Liver (tissue), 9 donors: Measurements from ENCODE around the gene TRIM8. TPM values are rescaled to one million over a fixed set of nuclear protein-coding genes. Genes with fewer than 3 reads are reported as not detected.

Source experiments
- DNase-seq: peaks from one replicate; pipeline ENCODE4 v3.0.0-alpha.2; 2017; ENCODE audit warnings: low spot score
- H3K27ac ChIP-seq, 2 donors: one replicate each; pipeline ENCODE4 v1.7.0; 2013; ENCODE audit warnings: inconsistent platforms in 2 of 2, low read length in 2 of 2, control low read depth in 1 of 2, low read depth in 1 of 2, mild to moderate bottlenecking in 1 of 2
- H3K27me3 ChIP-seq, 4 donors: one replicate each; pipeline versions ENCODE4 v1.6.1 to v1.7.0; 2013; ENCODE audit warnings: low read length in 3 of 4, inconsistent platforms in 1 of 4, mild to moderate bottlenecking in 1 of 4, moderate library complexity in 1 of 4; ENCODE audit not compliant: control insufficient read depth in 4 of 4, insufficient read depth in 4 of 4
- H3K36me3 ChIP-seq, 4 donors: one replicate each; pipeline versions ENCODE4 v1.6.1 to v1.7.0; 2013; ENCODE audit warnings: low read length in 3 of 4, mild to moderate bottlenecking in 3 of 4, low read depth in 1 of 4, moderate library complexity in 1 of 4; ENCODE audit not compliant: control insufficient read depth in 4 of 4, insufficient read depth in 3 of 4
- H3K4me1 ChIP-seq, 4 donors: one replicate each; pipeline versions ENCODE4 v1.6.1 to v1.7.0; 2013; ENCODE audit warnings: low read length in 3 of 4, mild to moderate bottlenecking in 3 of 4, moderate library complexity in 1 of 4; ENCODE audit not compliant: control insufficient read depth in 4 of 4, insufficient read depth in 4 of 4
- H3K4me3 ChIP-seq, 3 donors: one replicate each; pipeline versions ENCODE4 v1.6.1 to v1.7.0; 2013; ENCODE audit warnings: low read length in 3 of 3, control low read depth in 1 of 3, low read depth in 1 of 3, mild to moderate bottlenecking in 1 of 3
- H3K9ac ChIP-seq, 2 donors: one replicate each; pipeline ENCODE4 v1.7.0; 2013; ENCODE audit warnings: low read length in 2 of 2, mild to moderate bottlenecking in 2 of 2, moderate library complexity in 2 of 2, control low read depth in 1 of 2, low read depth in 1 of 2
- H3K9me3 ChIP-seq, 4 donors: one replicate each; pipeline versions ENCODE4 v1.6.1 to v1.7.0; 2013; ENCODE audit warnings: low read length in 3 of 4; ENCODE audit not compliant: control insufficient read depth in 4 of 4
- EGR1 ChIP-seq, 2 donors: IDR thresholded peaks; 2 replicates each; pipeline ENCODE4 v1.6.1; 2016 to 2018; ENCODE audit warnings: antibody characterized with exemption in 2 of 2, low read depth in 2 of 2
- FOXA1 ChIP-seq: IDR thresholded peaks from 2 replicates; pipeline ENCODE4 v1.6.1; 2016; ENCODE audit warnings: antibody characterized with exemption
- FOXA2 ChIP-seq: IDR thresholded peaks from 2 replicates; pipeline ENCODE4 v1.6.1; 2016; ENCODE audit warnings: antibody characterized with exemption
- HNF4A ChIP-seq, 2 donors: conservative IDR thresholded peaks; 2 replicates each; pipeline ENCODE4 v1.6.1; 2016; ENCODE audit warnings: antibody characterized with exemption in 2 of 2, mild to moderate bottlenecking in 2 of 2
- HNF4G ChIP-seq: IDR thresholded peaks from 2 replicates; pipeline ENCODE4 v1.6.1; 2016; ENCODE audit warnings: antibody characterized with exemption
- NR2F2 ChIP-seq: IDR thresholded peaks from 2 replicates; pipeline ENCODE4 v1.6.1; 2016; ENCODE audit warnings: antibody characterized with exemption
- RAD21 ChIP-seq, 2 donors: IDR thresholded peaks; 2 replicates each; pipeline ENCODE4 v1.6.1; 2016; ENCODE audit warnings: antibody characterized with exemption in 2 of 2, mild to moderate bottlenecking in 2 of 2
- RXRA ChIP-seq, 2 donors: IDR thresholded peaks; 2 replicates each; pipeline ENCODE4 v1.6.1; 2017 to 2018; ENCODE audit warnings: antibody characterized with exemption in 2 of 2, mild to moderate bottlenecking in 1 of 2
- TAF1 ChIP-seq: conservative IDR thresholded peaks from 2 replicates; pipeline ENCODE4 v1.6.1; 2016; ENCODE audit warnings: antibody characterized with exemption, mild to moderate bottlenecking
- YY1 ChIP-seq: IDR thresholded peaks from 2 replicates; pipeline ENCODE4 v1.6.1; 2016; ENCODE audit warnings: antibody characterized with exemption, mild to moderate bottlenecking
- WGBS: extraction: QIAGEN DNeasy Blood & Tissue Kit; methylation state at CpG from one replicate; pipeline ENCODE4 v1.1.7; 2013; 5-methylcytosine and 5-hydroxymethylcytosine counted together
- polyA plus RNA-seq, 2 donors: library from polyadenylated mRNA; stranded (reverse) in 1 of 2; unstranded in 1 of 2; fragments of 200-250 nt in 1 of 2; fragments of >200 nt in 1 of 2; fragmentation: Nextera tagmentation in 1 of 2; extraction: Ambion mirVana in 1 of 2; gene quantifications; one replicate each; pipeline versions ENCODE4 v1.2.1 to v1.2.3, GENCODE V29; 2013 to 2015
- total RNA-seq, 2 donors: library from RNA; depleted of rRNA; stranded (reverse); fragments of >200 nt; gene quantifications; one replicate each; pipeline ENCODE4 v1.2.3, GENCODE V29; 2014
- TF ChIP-seq, protein P1 (sequence below): IDR thresholded peaks from 2 replicates; pipeline ENCODE4 v1.6.1; 2016; ENCODE audit warnings: antibody characterized with exemption, mild to moderate bottlenecking
- TF ChIP-seq, protein P2 (sequence below): fragments of 150-350 bp; IDR thresholded peaks from 2 replicates; pipeline ENCODE4 v1.5.1; 2017; ENCODE audit warnings: improper control_type of control experiment, low read depth, low read length; ENCODE audit not compliant: missing input control
- TF ChIP-seq, protein P3 (sequence below): IDR thresholded peaks from 2 replicates; pipeline ENCODE4 v1.6.1; 2016; ENCODE audit warnings: antibody characterized with exemption
- TF ChIP-seq, protein P4 (sequence below): IDR thresholded peaks from 2 replicates; pipeline ENCODE4 v1.6.1; 2016; ENCODE audit warnings: antibody characterized with exemption
- TF ChIP-seq, protein P5 (sequence below): IDR thresholded peaks from 2 replicates; pipeline ENCODE4 v1.6.1; 2016; ENCODE audit warnings: antibody characterized with exemption
- donor health status: healthy.
- donor health status: healthy.
- donor health status: healthy.
- donor health status: healthy.
- donor health status: healthy.

The TRIM8 gene
- total and polyA plus RNA-seq, 4 donors: 15.8 to 45.3 (median 30.6) TPM

DNA sequence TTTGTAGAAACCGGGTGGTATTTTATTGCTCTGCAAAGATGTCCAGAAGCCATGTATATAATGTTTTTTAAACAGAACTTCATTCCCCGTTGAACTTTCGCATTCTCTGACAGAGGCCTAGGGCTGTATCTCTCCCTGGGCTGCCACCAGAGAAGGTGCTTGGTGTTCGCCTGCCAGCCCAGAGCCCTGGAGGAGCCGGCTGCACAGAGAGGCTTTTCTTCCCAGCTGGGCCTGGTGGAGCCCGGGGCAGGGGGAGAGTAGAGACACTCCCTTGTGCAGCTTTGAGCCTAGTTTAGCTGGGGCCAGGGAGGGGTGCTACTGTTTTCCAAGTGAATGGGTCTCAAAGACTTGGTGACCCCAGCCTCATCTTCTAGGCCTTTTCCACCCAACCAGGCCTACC is 13.6 kb upstream of the TRIM8 start:
- Histone ChIP-seq H3K4me1 (peaks cover 15 to 31% (median 19%) of the 10 kb centered on the region in 4 donors), H3K4me3 (no peak overlapping the region), H3K9ac (no peak overlapping the region), H3K27ac (no peak overlapping the region), H3K27me3 (no peaks in the 10 kb centered on the region), H3K36me3 (peaks cover 0 to 9% (median 0%) of the 10 kb centered on the region in 4 donors), H3K9me3 (no peaks in the 10 kb centered on the region)
- WGBS: 93% methylated on average over 6 of the region's 6 CpGs
- no peak for DNase-seq
- no peak for TF ChIP-seq YY1
- TF ChIP-seq, protein P1, sequence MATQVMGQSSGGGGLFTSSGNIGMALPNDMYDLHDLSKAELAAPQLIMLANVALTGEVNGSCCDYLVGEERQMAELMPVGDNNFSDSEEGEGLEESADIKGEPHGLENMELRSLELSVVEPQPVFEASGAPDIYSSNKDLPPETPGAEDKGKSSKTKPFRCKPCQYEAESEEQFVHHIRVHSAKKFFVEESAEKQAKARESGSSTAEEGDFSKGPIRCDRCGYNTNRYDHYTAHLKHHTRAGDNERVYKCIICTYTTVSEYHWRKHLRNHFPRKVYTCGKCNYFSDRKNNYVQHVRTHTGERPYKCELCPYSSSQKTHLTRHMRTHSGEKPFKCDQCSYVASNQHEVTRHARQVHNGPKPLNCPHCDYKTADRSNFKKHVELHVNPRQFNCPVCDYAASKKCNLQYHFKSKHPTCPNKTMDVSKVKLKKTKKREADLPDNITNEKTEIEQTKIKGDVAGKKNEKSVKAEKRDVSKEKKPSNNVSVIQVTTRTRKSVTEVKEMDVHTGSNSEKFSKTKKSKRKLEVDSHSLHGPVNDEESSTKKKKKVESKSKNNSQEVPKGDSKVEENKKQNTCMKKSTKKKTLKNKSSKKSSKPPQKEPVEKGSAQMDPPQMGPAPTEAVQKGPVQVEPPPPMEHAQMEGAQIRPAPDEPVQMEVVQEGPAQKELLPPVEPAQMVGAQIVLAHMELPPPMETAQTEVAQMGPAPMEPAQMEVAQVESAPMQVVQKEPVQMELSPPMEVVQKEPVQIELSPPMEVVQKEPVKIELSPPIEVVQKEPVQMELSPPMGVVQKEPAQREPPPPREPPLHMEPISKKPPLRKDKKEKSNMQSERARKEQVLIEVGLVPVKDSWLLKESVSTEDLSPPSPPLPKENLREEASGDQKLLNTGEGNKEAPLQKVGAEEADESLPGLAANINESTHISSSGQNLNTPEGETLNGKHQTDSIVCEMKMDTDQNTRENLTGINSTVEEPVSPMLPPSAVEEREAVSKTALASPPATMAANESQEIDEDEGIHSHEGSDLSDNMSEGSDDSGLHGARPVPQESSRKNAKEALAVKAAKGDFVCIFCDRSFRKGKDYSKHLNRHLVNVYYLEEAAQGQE: no peak
- TF ChIP-seq NR2F2: no peak
- no peak for TF ChIP-seq RXRA (IDR thresholded peaks at IDR 0.05)
- TF ChIP-seq, protein P2, sequence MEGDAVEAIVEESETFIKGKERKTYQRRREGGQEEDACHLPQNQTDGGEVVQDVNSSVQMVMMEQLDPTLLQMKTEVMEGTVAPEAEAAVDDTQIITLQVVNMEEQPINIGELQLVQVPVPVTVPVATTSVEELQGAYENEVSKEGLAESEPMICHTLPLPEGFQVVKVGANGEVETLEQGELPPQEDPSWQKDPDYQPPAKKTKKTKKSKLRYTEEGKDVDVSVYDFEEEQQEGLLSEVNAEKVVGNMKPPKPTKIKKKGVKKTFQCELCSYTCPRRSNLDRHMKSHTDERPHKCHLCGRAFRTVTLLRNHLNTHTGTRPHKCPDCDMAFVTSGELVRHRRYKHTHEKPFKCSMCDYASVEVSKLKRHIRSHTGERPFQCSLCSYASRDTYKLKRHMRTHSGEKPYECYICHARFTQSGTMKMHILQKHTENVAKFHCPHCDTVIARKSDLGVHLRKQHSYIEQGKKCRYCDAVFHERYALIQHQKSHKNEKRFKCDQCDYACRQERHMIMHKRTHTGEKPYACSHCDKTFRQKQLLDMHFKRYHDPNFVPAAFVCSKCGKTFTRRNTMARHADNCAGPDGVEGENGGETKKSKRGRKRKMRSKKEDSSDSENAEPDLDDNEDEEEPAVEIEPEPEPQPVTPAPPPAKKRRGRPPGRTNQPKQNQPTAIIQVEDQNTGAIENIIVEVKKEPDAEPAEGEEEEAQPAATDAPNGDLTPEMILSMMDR: no peak
- no peak for TF ChIP-seq HNF4G
- no peak for TF ChIP-seq RAD21 (IDR thresholded peaks at IDR 0.05)
- TF ChIP-seq, protein P3, sequence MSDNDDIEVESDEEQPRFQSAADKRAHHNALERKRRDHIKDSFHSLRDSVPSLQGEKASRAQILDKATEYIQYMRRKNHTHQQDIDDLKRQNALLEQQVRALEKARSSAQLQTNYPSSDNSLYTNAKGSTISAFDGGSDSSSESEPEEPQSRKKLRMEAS: no peak
- TF ChIP-seq EGR1 (IDR thresholded peaks at IDR 0.05; ENCODE audit: low read depth in 2 of 2): no peak
- TF ChIP-seq FOXA1: no peak
- TF ChIP-seq FOXA2: no peak
- TF ChIP-seq, protein P4, sequence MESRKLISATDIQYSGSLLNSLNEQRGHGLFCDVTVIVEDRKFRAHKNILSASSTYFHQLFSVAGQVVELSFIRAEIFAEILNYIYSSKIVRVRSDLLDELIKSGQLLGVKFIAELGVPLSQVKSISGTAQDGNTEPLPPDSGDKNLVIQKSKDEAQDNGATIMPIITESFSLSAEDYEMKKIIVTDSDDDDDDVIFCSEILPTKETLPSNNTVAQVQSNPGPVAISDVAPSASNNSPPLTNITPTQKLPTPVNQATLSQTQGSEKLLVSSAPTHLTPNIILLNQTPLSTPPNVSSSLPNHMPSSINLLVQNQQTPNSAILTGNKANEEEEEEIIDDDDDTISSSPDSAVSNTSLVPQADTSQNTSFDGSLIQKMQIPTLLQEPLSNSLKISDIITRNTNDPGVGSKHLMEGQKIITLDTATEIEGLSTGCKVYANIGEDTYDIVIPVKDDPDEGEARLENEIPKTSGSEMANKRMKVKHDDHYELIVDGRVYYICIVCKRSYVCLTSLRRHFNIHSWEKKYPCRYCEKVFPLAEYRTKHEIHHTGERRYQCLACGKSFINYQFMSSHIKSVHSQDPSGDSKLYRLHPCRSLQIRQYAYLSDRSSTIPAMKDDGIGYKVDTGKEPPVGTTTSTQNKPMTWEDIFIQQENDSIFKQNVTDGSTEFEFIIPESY: no peak
- no peak for TF ChIP-seq TAF1

DNA sequence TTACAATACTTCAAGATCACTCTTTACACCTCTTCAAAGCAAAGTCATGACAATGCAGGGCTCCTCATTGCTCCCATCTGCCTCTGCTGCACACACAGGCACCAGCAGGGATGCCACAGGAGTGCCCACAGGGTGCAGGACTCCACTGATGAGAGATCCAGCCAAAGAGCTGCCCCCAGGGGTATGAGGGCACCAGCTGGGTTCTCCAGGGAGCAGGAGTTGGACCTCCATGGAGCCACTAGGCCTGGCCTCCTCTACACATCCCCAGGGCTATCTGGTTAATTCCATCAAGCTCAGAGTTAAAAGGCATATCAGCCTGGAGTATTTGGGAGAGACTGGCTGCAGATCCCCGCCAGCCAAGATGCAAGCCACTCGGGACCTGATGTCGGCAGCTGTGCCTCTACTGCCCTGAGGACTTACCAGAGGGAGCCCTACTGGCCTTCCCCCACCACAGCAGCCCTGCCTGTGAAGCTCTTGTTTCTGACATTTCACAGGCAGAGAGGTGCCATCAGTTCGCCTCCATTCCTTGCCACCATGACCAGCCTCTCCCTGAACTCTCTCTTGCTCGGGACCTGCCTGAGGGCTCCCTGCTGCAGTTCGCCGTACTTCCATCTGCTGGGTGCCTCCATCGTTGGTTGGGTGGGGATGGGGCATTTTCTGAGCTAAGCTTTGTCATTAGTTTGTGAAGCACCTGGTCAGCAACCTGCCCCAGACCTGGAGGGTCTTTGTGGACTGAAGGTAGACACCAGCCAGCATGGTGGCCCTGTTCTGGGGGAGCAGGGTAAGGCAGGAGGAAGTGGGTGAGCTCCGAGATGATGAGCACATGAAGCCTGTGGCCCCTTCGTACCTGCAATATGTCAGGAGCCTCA is 12.5 kb upstream of the TRIM8 start:
- WGBS: 90% methylated on average over 10 of the region's 10 CpGs
- Histone ChIP-seq H3K27ac (peak overlapping the region; percentile 47 to 51), H3K9me3 (no peaks in the 10 kb centered on the region), H3K4me1 (peaks cover 15 to 28% (median 19%) of the 10 kb centered on the region in 4 donors), H3K36me3 (peaks cover 0 to 9% (median 0%) of the 10 kb centered on the region in 4 donors), H3K4me3 (no peak overlapping the region), H3K27me3 (no peaks in the 10 kb centered on the region), H3K9ac (no peak overlapping the region)
- TF ChIP-seq, protein P2: no peak
- TF ChIP-seq HNF4A (conservative IDR thresholded peaks at IDR 0.05): no peak
- TF ChIP-seq, protein P5, sequence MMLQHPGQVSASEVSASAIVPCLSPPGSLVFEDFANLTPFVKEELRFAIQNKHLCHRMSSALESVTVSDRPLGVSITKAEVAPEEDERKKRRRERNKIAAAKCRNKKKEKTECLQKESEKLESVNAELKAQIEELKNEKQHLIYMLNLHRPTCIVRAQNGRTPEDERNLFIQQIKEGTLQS: no peak
- DNase-seq: no peak
